Esophagus muscularis mucosa (tissue), 4 donors: ENCODE data around the gene SUPT6H. TPM values are rescaled to one million over a fixed set of nuclear protein-coding genes. Genes with fewer than 3 reads are reported as not detected.

Experiments
- DNase-seq: peaks from one replicate; pipeline ENCODE4 v3.0.0-alpha.2; 2017; ENCODE audit errors: extremely low spot score
- H3K27ac ChIP-seq, 4 donors: fragments of 200-600 bp; sonication (generic); replicated peaks in 1 of 4; 1 replicate in 3 of 4; 2 replicates in 1 of 4; pipeline ENCODE4 v1.5.1; 2016 to 2019; ENCODE audit warnings: mild to moderate bottlenecking in 1 of 4
- H3K27me3 ChIP-seq, 4 donors: fragments of 200-600 bp; sonication (generic); one replicate each; pipeline versions ENCODE4 v1.5.1 to v1.6.0; 2016 to 2019
- H3K36me3 ChIP-seq, 4 donors: fragments of 200-600 bp; sonication (generic); one replicate each; pipeline ENCODE4 v1.5.1; 2016 to 2019
- H3K4me1 ChIP-seq, 4 donors: fragments of 200-600 bp; sonication (generic); one replicate each; pipeline ENCODE4 v1.5.1; 2016 to 2019
- H3K4me3 ChIP-seq, 4 donors: fragments of 200-600 bp; sonication (generic); 1 replicate in 2 of 4; 2 replicates in 2 of 4; pipeline ENCODE4 v1.5.1; 2016 to 2019; ENCODE audit warnings: mild to moderate bottlenecking in 4 of 4, moderate library complexity in 1 of 4
- H3K9me3 ChIP-seq, 4 donors: fragments of 200-600 bp; sonication (generic); 1 replicate in 3 of 4; 2 replicates in 1 of 4; pipeline ENCODE4 v1.5.1; 2016 to 2019
- CTCF ChIP-seq, 3 experiments: fragments of 200-600 bp in 2 of 3; fragments of 450-650 bp in 1 of 3; sonication (generic) in 2 of 3; IDR thresholded peaks; one replicate each; pipeline ENCODE4 v1.5.1; 2017 to 2019; ENCODE audit warnings: antibody characterized with exemption in 3 of 3, mild to moderate bottlenecking in 2 of 3, moderate library complexity in 1 of 3
- EP300 ChIP-seq: sonication (generic); formaldehyde crosslinking; IDR thresholded peaks from one replicate; pipeline ENCODE4 v1.6.1; 2017; ENCODE audit warnings: antibody characterized with exemption
- POLR2A ChIP-seq: fragments of 450-650 bp; IDR thresholded peaks from one replicate; pipeline ENCODE4 v1.6.1; 2017; ENCODE audit warnings: antibody characterized with exemption, moderate library complexity, mild to moderate bottlenecking, low read depth
- POLR2AphosphoS5 ChIP-seq, 2 donors: sonication (generic); formaldehyde crosslinking; IDR thresholded peaks; one replicate each; pipeline ENCODE4 v1.6.1; 2017; ENCODE audit warnings: antibody characterized with exemption in 2 of 2
- WGBS: methylation state at CpG from one replicate; pipeline ENCODE4 v1.1.5; 2018; 5-methylcytosine and 5-hydroxymethylcytosine counted together
- intact Hi-C: fragments of 100-400 bp; cut with DNase I; formaldehyde crosslinking; loops from one replicate; pipeline ENCODE4 v1.15.1; 2023
- total RNA-seq, 4 donors: library from RNA; depleted of rRNA; stranded (reverse); fragments of >200 nt; gene quantifications; one replicate each; pipeline versions ENCODE4 v1.1.0 to v1.2.1, GENCODE V29; 2016

Gene SUPT6H
- total RNA-seq, 4 donors from 2014 or later, result 57.3 to 84.4 (median 71.1) TPM

GRCh38 chr17:28641579-28641978 lies 20.4 kb upstream of the SUPT6H start:
- Histone ChIP-seq H3K27me3 (no peaks in the 10 kb centered on the region), H3K4me3 (no peak overlapping the region), H3K4me1 (peaks cover 22 to 38% (median 33%) of the 10 kb centered on the region in 4 donors), H3K9me3 (no peaks in the 10 kb centered on the region), H3K27ac (no peak overlapping the region), H3K36me3 (peaks cover 53 to 68% (median 65%) of the 10 kb centered on the region in 4 donors)
- no peak for DNase-seq
- 100% methylated on average over 2 of the region's 2 CpGs for WGBS
- no peak for TF ChIP-seq EP300
- no peak for TF ChIP-seq POLR2A
- TF ChIP-seq CTCF (IDR thresholded peaks at IDR 0.05), result no peak
- TF ChIP-seq POLR2AphosphoS5 (IDR thresholded peaks at IDR 0.05), result no peak
- intact Hi-C loops, result no loop called here

GRCh38 chr17:28643983-28644786 lies 17.8 kb upstream of the SUPT6H start:
- TF ChIP-seq CTCF (IDR thresholded peaks at IDR 0.05) (peak; percentile 24 to 54 (median 39)), POLR2AphosphoS5 (IDR thresholded peaks at IDR 0.05) (no peak), POLR2A (no peak), EP300 (no peak)
- no peak for DNase-seq
- peaks cover 28 to 47% (median 42%) of the 10 kb centered on the region in 4 donors for H3K4me1 ChIP-seq
- peak overlapping the region; percentile 92 to 100 (median 94) for H3K4me3 ChIP-seq
- peaks cover 27 to 57% (median 51%) of the 10 kb centered on the region in 4 donors for H3K36me3 ChIP-seq
- intact Hi-C loops, result no loop called here
- H3K27me3 ChIP-seq, result no peaks in the 10 kb centered on the region
- 3% methylated on average over 18 of the region's 18 CpGs for WGBS
- H3K27ac ChIP-seq, result peak overlapping the region; percentile 88 to 97 (median 95)
- no peaks in the 10 kb centered on the region for H3K9me3 ChIP-seq

GRCh38 chr17:28644787-28645575 lies 17.0 kb upstream of the SUPT6H start, which contains the start of gene BLTP2:
BLTP2 (minus strand) TSS chr17:28645158; CDS start chr17:28645056, 102 bp downstream.
- TF ChIP-seq EP300, result no peak
- TF ChIP-seq POLR2A, result peak; percentile 81
- TF ChIP-seq CTCF (IDR thresholded peaks at IDR 0.05), result peak in 1 of 3 experiments; percentile 26
- peak; percentile 94 to 95 for TF ChIP-seq POLR2AphosphoS5 (IDR thresholded peaks at IDR 0.05)
- peaks cover 19 to 53% (median 44%) of the 10 kb centered on the region in 4 donors for H3K36me3 ChIP-seq

DNA sequence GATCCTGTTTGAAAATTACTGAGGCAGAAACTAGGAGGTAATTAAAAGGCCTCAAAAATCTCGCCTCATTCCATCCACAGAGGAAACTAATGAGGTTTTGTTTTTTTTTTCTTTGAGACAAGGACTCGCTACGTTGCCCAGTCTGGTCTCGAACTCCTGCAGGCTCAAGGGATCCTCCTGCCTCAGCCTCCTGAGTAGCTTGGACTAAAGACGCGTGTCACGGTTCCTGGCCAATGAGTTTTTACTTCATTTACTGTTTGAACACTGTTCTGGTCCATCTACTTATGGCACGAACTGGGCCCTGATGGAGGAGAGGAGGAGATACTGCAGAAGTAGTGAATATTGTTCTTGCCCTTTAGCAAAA lies 16.4 kb upstream of the SUPT6H start:
- 19% methylated on average over 8 of the region's 8 CpGs for WGBS
- Histone ChIP-seq H3K27ac (peak overlapping the region; percentile 88 to 97 (median 95)), H3K4me1 (peaks cover 28 to 47% (median 42%) of the 10 kb centered on the region in 4 donors), H3K27me3 (no peaks in the 10 kb centered on the region), H3K4me3 (peak overlapping the region; percentile 92 to 100 (median 94)), H3K36me3 (peaks cover 13 to 53% (median 38%) of the 10 kb centered on the region in 4 donors), H3K9me3 (no peaks in the 10 kb centered on the region)
- intact Hi-C loops, result loop anchor here (5.0 kb wide), 1 partner anchor 267 kb away; no protein-coding TSS in a partner anchor
- TF ChIP-seq POLR2AphosphoS5 (IDR thresholded peaks at IDR 0.05) (no peak), EP300 (no peak), CTCF (IDR thresholded peaks at IDR 0.05) (peak in 1 of 3 experiments; percentile 9), POLR2A (no peak)
- DNase-seq, result no peak

More at GRCh38 chr17:28644787-28645575, 17.0 kb upstream of the SUPT6H start, which contains the start of gene BLTP2:
- Histone ChIP-seq H3K27ac (peak within 1 kb of the TSS; percentile 88 to 97 (median 95)), H3K4me3 (peak within 1 kb of the TSS; percentile 92 to 100 (median 94)), H3K27me3 (no peaks in the 10 kb centered on the region), H3K4me1 (peaks cover 28 to 47% (median 42%) of the 10 kb centered on the region in 4 donors), H3K9me3 (no peaks in the 10 kb centered on the region)
- intact Hi-C loops, result loop anchor here (5.0 kb wide), 1 partner anchor 267 kb away; no protein-coding TSS in a partner anchor
- WGBS, result under 1% methylated on average over 18 of the region's 89 CpGs
- DNase-seq, result peak; percentile 99
